ENCODE measurements around the gene PRMT3.

- TF ChIP-seq EZH2 (IDR thresholded peaks at IDR 0.05) (no peak), CTCF (IDR thresholded peaks at IDR 0.05) (no peak)
Measured at GRCh38 chr11:20470348-20470747, 82.8 kb downstream of the PRMT3 start.
